ENCODE measurements around the gene FAM174C.

DNA sequence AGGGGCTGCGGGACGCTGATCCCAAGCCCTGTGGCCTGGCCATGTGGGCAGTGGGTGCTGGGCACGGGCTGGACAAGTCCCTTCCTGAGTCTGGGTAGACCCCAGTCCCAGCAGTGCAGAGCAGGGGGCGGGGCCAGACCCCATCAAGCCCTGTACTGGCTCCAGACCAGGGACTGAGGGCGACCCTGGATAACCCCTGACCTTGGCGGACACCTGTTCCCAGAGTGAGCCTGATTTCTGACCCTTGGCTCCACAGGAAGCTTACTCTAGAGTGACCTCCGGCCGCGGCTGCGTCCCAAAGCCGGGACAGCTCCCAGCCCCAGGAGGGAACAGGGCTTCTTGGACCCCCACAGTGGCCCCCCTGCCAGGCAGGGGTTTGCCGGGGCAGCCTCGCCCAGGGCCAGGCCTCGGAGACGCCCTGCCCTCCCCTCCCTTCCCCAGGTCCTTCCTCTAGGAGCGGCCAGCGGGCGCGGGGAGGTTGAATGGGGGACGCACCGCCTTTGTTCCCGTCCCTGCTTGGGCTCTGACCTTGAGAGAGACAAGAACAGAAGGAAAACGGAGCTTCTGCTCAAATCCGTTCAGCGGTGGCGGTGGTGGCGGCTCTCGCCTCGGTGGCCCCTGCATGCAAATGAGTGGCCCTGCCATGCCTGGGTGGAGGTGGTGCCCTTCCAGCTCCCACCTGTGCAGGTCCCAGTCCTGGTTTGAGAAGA lies 8.0 kb downstream of the FAM174C start:
- TF ChIP-seq, protein P1, sequence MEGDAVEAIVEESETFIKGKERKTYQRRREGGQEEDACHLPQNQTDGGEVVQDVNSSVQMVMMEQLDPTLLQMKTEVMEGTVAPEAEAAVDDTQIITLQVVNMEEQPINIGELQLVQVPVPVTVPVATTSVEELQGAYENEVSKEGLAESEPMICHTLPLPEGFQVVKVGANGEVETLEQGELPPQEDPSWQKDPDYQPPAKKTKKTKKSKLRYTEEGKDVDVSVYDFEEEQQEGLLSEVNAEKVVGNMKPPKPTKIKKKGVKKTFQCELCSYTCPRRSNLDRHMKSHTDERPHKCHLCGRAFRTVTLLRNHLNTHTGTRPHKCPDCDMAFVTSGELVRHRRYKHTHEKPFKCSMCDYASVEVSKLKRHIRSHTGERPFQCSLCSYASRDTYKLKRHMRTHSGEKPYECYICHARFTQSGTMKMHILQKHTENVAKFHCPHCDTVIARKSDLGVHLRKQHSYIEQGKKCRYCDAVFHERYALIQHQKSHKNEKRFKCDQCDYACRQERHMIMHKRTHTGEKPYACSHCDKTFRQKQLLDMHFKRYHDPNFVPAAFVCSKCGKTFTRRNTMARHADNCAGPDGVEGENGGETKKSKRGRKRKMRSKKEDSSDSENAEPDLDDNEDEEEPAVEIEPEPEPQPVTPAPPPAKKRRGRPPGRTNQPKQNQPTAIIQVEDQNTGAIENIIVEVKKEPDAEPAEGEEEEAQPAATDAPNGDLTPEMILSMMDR (optimal IDR thresholded peaks at IDR 0.05 in 1 of 3, IDR thresholded peaks at IDR 0.05 in 1 of 3, conservative IDR thresholded peaks at IDR 0.05 in 1 of 3; ENCODE audit: extremely low read depth in 1 of 3, insufficient read depth in 2 of 3, low read length in 3 of 3), result no peak
- no peak for TF ChIP-seq EZH2 (IDR thresholded peaks at IDR 0.05; ENCODE audit: low read length)

All from keratinocyte (primary cell).